Esophagus squamous epithelium (tissue), 5 donors: Measurements from ENCODE around the gene LBHD1. TPM values are rescaled to one million over a fixed set of nuclear protein-coding genes. Genes with fewer than 3 reads are reported as not detected.
"Not testable (repeated sequence)": the region's sequence is repeated elsewhere in the genome, so short reads cannot be mapped to it uniquely, and the experiment has no call there.

ENCODE experiments used
- DNase-seq: peaks from one replicate; lab custom pipeline; 2025; lab: John Stamatoyannopoulos, UW
- H3K27ac ChIP-seq, 4 donors: fragments of 200-600 bp; sonication (generic); one replicate each; pipeline ENCODE4 v1.5.1; 2016 to 2019; ENCODE audit warnings: mild to moderate bottlenecking in 1 of 4
- H3K27me3 ChIP-seq, 4 donors: fragments of 200-600 bp; sonication (generic); 1 replicate in 3 of 4; 2 replicates in 1 of 4; pipeline versions ENCODE4 v1.5.1 to v1.6.0; 2017 to 2021; ENCODE audit warnings: antibody characterized with exemption in 1 of 4
- H3K36me3 ChIP-seq, 3 donors: fragments of 200-600 bp; sonication (generic); one replicate each; pipeline ENCODE4 v1.5.1; 2016 to 2019
- H3K4me1 ChIP-seq, 3 donors: fragments of 200-600 bp; sonication (generic); one replicate each; pipeline ENCODE4 v1.5.1; 2017 to 2019
- H3K4me3 ChIP-seq, 4 donors: fragments of 200-600 bp; sonication (generic); 1 replicate in 3 of 4; 2 replicates in 1 of 4; pipeline ENCODE4 v1.5.1; 2016 to 2019; ENCODE audit warnings: mild to moderate bottlenecking in 2 of 4, moderate library complexity in 1 of 4
- H3K9me3 ChIP-seq, 3 donors: fragments of 200-600 bp; sonication (generic); one replicate each; pipeline ENCODE4 v1.5.1; 2016 to 2019
- CTCF ChIP-seq, 6 experiments: fragments of 450-650 bp in 4 of 6; fragments of 200-600 bp in 2 of 6; sonication (generic) in 2 of 6; IDR thresholded peaks; one replicate each; pipeline ENCODE4 v1.5.1; 2016 to 2019; ENCODE audit warnings: antibody characterized with exemption in 6 of 6, mild to moderate bottlenecking in 4 of 6, moderate library complexity in 4 of 6
- POLR2A ChIP-seq, 4 donors: fragments of 450-650 bp; IDR thresholded peaks; one replicate each; pipeline ENCODE4 v1.6.1; 2017; ENCODE audit warnings: antibody characterized with exemption in 4 of 4, mild to moderate bottlenecking in 4 of 4, moderate library complexity in 3 of 4
- WGBS, 2 donors: methylation state at CpG; one replicate each; pipeline ENCODE4 v1.1.5; 2018; 5-methylcytosine and 5-hydroxymethylcytosine counted together
- intact Hi-C: fragments of 100-400 bp; cut with DNase I; formaldehyde crosslinking; loops from one replicate; pipeline ENCODE4 v1.15.0; 2022
- total RNA-seq, 4 donors: library from RNA; depleted of rRNA; stranded (reverse); fragments of >200 nt; gene quantifications; one replicate each; pipeline ENCODE4 v1.1.0, GENCODE V29; 2016
- donor health status: DM: yes; HTN: yes; CAD: no.

Gene LBHD1
- total RNA-seq, 4 donors from 2014 or later, result 1.8 to 3.6 (median 2.5) TPM

GRCh38 chr11:62694455-62695167 is 22.5 kb upstream of the LBHD1 start:
- Histone ChIP-seq H3K27ac (peak overlapping the region in 1 of 4 donors; percentile 25), H3K4me1 (peaks cover 0 to 36% (median 17%) of the 10 kb centered on the region in 3 donors), H3K27me3 (no peaks in the 10 kb centered on the region), H3K36me3 (peaks cover 8 to 54% (median 9%) of the 10 kb centered on the region in 3 donors), H3K9me3 (no peaks in the 10 kb centered on the region), H3K4me3 (no peak overlapping the region)
- DNase-seq, result no peak
- TF ChIP-seq CTCF (IDR thresholded peaks at IDR 0.05), result peak; percentile 62 to 82 (median 72)
- TF ChIP-seq POLR2A (IDR thresholded peaks at IDR 0.05), result no peak
- intact Hi-C loops, result no loop called here
- WGBS, 2 donors, result 34 to 55% methylated on average over 10 to 13 of the region's 14 CpGs

- H3K4me3 ChIP-seq, H3K27me3 ChIP-seq, intact Hi-C loops, H3K9me3 ChIP-seq, DNase-seq: not testable (repeated sequence)
- WGBS, 2 donors, result 36 to 58% methylated on average over 4 of the region's 4 CpGs
- peaks cover 8 to 47% (median 9%) of the 10 kb centered on the region in 3 donors for H3K36me3 ChIP-seq
- peaks cover 0 to 45% (median 17%) of the 10 kb centered on the region in 3 donors for H3K4me1 ChIP-seq
- peak overlapping the region in 3 of 4 donors; percentile 3 to 55 (median 25) for H3K27ac ChIP-seq
These were observed 21.6 kb upstream of the LBHD1 start for GRCh38 chr11:62693624-62694023.

- TF ChIP-seq POLR2A (IDR thresholded peaks at IDR 0.05) (peak in 2 of 4 donors; percentile 34 to 43), CTCF (IDR thresholded peaks at IDR 0.05) (no peak)
- H3K4me3 ChIP-seq, result peak within 1 kb of the TSS in 3 of 4 donors; percentile 26 to 58 (median 36)
- H3K4me1 ChIP-seq, result peaks cover 0 to 51% (median 13%) of the 10 kb centered on the region in 3 donors
- no peak for DNase-seq
- intact Hi-C loops, result no loop called here
- H3K9me3 ChIP-seq, result no peaks in the 10 kb centered on the region
- peak within 1 kb of the TSS; percentile 40 to 87 (median 65) for H3K27ac ChIP-seq
- peaks cover 8 to 35% (median 9%) of the 10 kb centered on the region in 3 donors for H3K36me3 ChIP-seq
- peaks cover 0 to 10% (median 0%) of the 10 kb centered on the region in 4 donors for H3K27me3 ChIP-seq
- WGBS, 2 donors, result 29 to 34% methylated on average over 8 to 9 of the region's 11 CpGs
These were observed 17.5 kb upstream of the LBHD1 start, which contains the start of gene LRRN4CL for GRCh38 chr11:62689421-62690183. LRRN4CL (minus strand) TSS chr11:62689530; CDS start chr11:62688508, 1,022 bp downstream.

GRCh38 chr11:62688491-62688890 is 16.4 kb upstream of the LBHD1 start:
- Histone ChIP-seq H3K27me3 (peaks cover 0 to 10% (median 0%) of the 10 kb centered on the region in 4 donors), H3K36me3 (peaks cover 8 to 35% (median 9%) of the 10 kb centered on the region in 3 donors), H3K4me3 (peak overlapping the region in 3 of 4 donors; percentile 26 to 58 (median 36)), H3K9me3 (no peaks in the 10 kb centered on the region), H3K27ac (peak overlapping the region in 3 of 4 donors; percentile 55 to 75 (median 70)), H3K4me1 (peaks cover 0 to 40% (median 8%) of the 10 kb centered on the region in 3 donors)
- TF ChIP-seq POLR2A (IDR thresholded peaks at IDR 0.05) (no peak), CTCF (IDR thresholded peaks at IDR 0.05) (no peak)
- intact Hi-C loops, result no loop called here
- DNase-seq, result no peak
- WGBS, 2 donors, result 30 to 31% methylated on average over 1 of the region's 1 CpG

GRCh38 chr11:62687508-62688396 is 15.7 kb upstream of the LBHD1 start:
- peaks cover 0 to 10% (median 0%) of the 10 kb centered on the region in 4 donors for H3K27me3 ChIP-seq
- 89 to 95% methylated on average over 3 to 7 of the region's 74 CpGs for WGBS, 2 donors
- peak overlapping the region; percentile 19 to 75 (median 62) for H3K27ac ChIP-seq
- peak overlapping the region in 3 of 4 donors; percentile 26 to 58 (median 36) for H3K4me3 ChIP-seq
- H3K36me3 ChIP-seq, result peaks cover 8 to 30% (median 9%) of the 10 kb centered on the region in 3 donors
- no peak for DNase-seq
- peaks cover 0 to 32% (median 8%) of the 10 kb centered on the region in 3 donors for H3K4me1 ChIP-seq
- TF ChIP-seq POLR2A (IDR thresholded peaks at IDR 0.05), result no peak
- TF ChIP-seq CTCF (IDR thresholded peaks at IDR 0.05), result no peak
- no peaks in the 10 kb centered on the region for H3K9me3 ChIP-seq
- intact Hi-C loops, result no loop called here
